AG09309 (cell line): Measurements from ENCODE around the gene CIT.

Source experiments
- DNase-seq: peaks from one replicate; pipeline ENCODE4 v3.0.0-alpha.2; 2010; ENCODE audit warnings: low read depth
- H3K4me3 ChIP-seq: 2 replicates; pipeline ENCODE4 v1.5.1; 2011; ENCODE audit warnings: mild to moderate bottlenecking, low read depth, low read length, moderate library complexity; ENCODE audit not compliant: control insufficient read depth
- CTCF ChIP-seq: IDR thresholded peaks from 2 replicates; pipeline ENCODE4 v1.5.1; 2011; ENCODE audit warnings: mild to moderate bottlenecking, low read depth, low read length, inconsistent platforms; ENCODE audit not compliant: insufficient read depth, control insufficient read depth; ENCODE audit errors: missing control alignments

The CIT gene

GRCh38 chr12:119857041-119857591 lies 20.0 kb downstream of the CIT start:
- H3K4me3 ChIP-seq = no peak overlapping the region

GRCh38 chr12:119850330-119850729 lies 26.8 kb downstream of the CIT start:
- no peak for DNase-seq
- no peak overlapping the region for H3K4me3 ChIP-seq
- no peak for TF ChIP-seq CTCF

More at GRCh38 chr12:119857041-119857591, 20.0 kb downstream of the CIT start:
- TF ChIP-seq CTCF = no peak
- DNase-seq = no peak

GRCh38 chr12:119843100-119843499 lies 34.0 kb downstream of the CIT start:
- H3K4me3 ChIP-seq = no peak overlapping the region
- no peak for TF ChIP-seq CTCF
- no peak for DNase-seq

GRCh38 chr12:119842380-119842779 lies 34.7 kb downstream of the CIT start:
- no peak for TF ChIP-seq CTCF
- H3K4me3 ChIP-seq = no peak overlapping the region
- no peak for DNase-seq

- H3K4me3 ChIP-seq = no peak overlapping the region
- TF ChIP-seq CTCF = no peak
- DNase-seq = no peak
These were observed 35.5 kb downstream of the CIT start for GRCh38 chr12:119841433-119842210.

GRCh38 chr12:119840582-119840981 lies 36.5 kb downstream of the CIT start:
- no peak for TF ChIP-seq CTCF
- no peak for DNase-seq
- no peak overlapping the region for H3K4me3 ChIP-seq
